ENCODE data around the gene QARS1.

QARS1 gene

GRCh38 chr3:49079270-49079669 lies 25.3 kb downstream of the QARS1 start:
- no peak for DNase-seq
- intact Hi-C loops (cut with DNase I), result no loop called here

DNA sequence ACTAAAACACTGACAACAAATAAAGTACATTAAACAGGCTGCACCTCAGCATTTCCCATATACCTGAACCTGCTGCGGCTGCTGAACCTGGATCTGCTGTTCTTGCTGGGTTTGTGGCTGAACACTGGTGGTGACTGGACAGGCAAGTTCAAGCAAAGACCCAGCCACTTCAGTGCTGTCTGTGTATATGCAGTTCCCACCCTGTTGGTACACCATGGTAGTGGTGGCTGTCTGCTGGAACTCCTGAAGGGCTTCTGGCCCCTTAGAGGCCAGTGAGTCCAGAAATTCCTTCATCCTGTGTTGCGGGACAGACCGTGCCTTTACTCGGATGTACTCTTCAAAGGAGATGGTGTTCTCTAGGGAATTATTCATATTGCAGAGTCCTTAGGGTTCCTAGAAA lies 27.9 kb downstream of the QARS1 start:
- no peak for DNase-seq
- intact Hi-C loops (cut with DNase I), result no loop called here

DNA sequence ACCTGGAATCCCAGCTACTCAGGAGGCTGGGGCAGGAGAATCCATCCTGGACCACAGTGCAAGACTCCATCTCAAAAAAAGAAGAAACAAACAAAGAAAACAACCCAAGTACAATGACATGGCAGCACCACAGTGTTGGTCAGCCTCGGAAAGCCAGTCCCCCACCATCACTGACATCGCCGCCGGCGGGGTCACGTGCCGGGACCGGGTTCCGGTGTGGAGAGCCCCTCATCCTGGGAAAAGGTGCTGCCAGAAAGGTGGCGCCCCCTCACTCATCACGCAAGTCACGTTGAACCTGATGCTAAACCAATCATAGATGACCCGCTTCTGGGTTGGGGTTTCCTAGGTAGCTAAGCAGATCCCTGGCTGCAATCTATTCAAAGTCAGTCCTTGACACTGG lies 28.4 kb downstream of the QARS1 start:
- intact Hi-C loops (cut with DNase I), result no loop called here
- no peak for DNase-seq

- DNase-seq, result no peak
- intact Hi-C loops (cut with DNase I), result no loop called here
Measured at GRCh38 chr3:49058011-49058410, 46.5 kb downstream of the QARS1 start.

DNA sequence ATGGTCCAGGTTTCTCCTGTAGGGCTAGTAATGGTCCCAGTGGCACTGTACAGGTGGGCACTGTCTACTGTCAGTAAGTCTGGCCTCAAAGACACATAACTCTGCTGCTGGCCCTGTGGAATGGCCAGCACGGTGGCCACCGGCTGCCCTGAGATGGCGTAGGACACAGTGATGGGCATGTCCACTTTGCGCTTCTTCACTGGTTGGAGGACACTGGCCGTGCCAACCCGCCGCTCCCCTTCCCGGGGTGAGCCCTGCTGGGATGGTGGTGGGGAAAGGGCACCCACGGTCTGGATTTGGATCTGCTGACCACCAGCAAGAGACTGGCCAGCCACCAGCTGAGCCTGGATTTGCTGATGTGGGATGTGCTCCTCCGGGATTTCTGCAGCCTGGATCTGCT lies 47.3 kb downstream of the QARS1 start:
- intact Hi-C loops (cut with DNase I), result no loop called here
- no peak for DNase-seq

GRCh38 chr3:49054344-49054862 lies 50.2 kb downstream of the QARS1 start:
- no peak for DNase-seq
- intact Hi-C loops (cut with DNase I), result no loop called here

- no peak for DNase-seq
- intact Hi-C loops (cut with DNase I), result no loop called here
Measured at GRCh38 chr3:49053543-49053942, 51.0 kb downstream of the QARS1 start.

All from head of caudate nucleus (tissue), 42 donors.